ENCODE data around the gene PPARG.

DNA sequence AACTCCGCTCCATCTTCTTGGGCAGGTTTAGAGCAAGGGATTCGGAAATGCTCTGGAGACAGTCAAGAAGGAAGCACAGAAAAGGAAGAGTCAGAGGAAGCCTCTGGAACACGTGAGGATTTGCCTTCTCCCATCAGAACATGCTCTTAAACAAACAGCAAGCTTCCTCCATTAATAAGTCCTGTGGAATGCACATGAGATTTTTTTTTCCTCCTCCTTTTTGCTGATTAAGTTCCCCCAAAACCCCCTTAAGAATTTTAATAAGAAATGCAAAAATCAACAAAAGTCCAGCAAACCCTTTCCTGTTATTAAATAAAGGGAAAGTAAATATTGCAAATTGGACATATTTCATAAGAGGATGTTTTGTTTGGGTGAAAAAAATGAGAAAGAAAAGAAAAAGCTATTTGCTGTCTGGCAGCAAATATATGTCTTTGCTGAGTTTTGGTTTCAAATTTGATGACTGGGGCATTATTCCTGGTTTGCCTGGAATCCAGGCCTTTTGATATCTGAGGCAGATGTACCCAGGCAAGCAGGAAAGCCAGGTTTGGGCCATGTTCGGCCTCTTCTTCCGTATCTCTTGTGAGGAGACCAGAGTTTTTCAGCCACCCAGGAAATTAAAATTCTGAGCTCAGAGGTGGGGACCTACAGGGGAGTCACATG is 187.5 kb downstream of the PPARG start:
- TF ChIP-seq, protein P1, sequence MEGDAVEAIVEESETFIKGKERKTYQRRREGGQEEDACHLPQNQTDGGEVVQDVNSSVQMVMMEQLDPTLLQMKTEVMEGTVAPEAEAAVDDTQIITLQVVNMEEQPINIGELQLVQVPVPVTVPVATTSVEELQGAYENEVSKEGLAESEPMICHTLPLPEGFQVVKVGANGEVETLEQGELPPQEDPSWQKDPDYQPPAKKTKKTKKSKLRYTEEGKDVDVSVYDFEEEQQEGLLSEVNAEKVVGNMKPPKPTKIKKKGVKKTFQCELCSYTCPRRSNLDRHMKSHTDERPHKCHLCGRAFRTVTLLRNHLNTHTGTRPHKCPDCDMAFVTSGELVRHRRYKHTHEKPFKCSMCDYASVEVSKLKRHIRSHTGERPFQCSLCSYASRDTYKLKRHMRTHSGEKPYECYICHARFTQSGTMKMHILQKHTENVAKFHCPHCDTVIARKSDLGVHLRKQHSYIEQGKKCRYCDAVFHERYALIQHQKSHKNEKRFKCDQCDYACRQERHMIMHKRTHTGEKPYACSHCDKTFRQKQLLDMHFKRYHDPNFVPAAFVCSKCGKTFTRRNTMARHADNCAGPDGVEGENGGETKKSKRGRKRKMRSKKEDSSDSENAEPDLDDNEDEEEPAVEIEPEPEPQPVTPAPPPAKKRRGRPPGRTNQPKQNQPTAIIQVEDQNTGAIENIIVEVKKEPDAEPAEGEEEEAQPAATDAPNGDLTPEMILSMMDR (IDR thresholded peaks at IDR 0.05; ENCODE audit: poor library complexity), result no peak
- TF ChIP-seq EZH2 (IDR thresholded peaks at IDR 0.05; ENCODE audit: borderline replicate concordance), result no peak

Measured in hepatocyte (in vitro differentiated cells).